Activated CD4-positive, alpha-beta T cell treated with anti-CD3 and anti-CD28 coated beads, Interleukin-2, amount 50 U/mL, for 24 hours (primary cell): Measurements from ENCODE around the gene MMRN2.

Source experiments
- DNase-seq, 2 donors: peaks; one replicate each; pipeline ENCODE4 v3.0.0-alpha.2; 2020; ENCODE audit warnings: low read depth in 1 of 2, low spot score in 1 of 2

MMRN2 gene

GRCh38 chr10:86970162-86970981, 13.0 kb upstream of the MMRN2 start:
- no peak for DNase-seq

GRCh38 chr10:86969421-86970041, 12.1 kb upstream of the MMRN2 start:
- no peak for DNase-seq

- DNase-seq = no peak
These were observed 11.6 kb upstream of the MMRN2 start for GRCh38 chr10:86968994-86969355.

GRCh38 chr10:86968271-86968993, 11.0 kb upstream of the MMRN2 start, which contains the start of gene ADIRF:
Gene ADIRF (plus strand): TSS chr10:86968482. CDS start chr10:86968545, 63 bp downstream.
- no peak for DNase-seq

GRCh38 chr10:86967481-86967941, 10.1 kb upstream of the MMRN2 start:
- no peak for DNase-seq

GRCh38 chr10:86965986-86966654, 8.7 kb upstream of the MMRN2 start:
- DNase-seq = no peak

GRCh38 chr10:86964847-86965190, 7.4 kb upstream of the MMRN2 start:
- no peak for DNase-seq

- DNase-seq = no peak
These were observed 6.8 kb upstream of the MMRN2 start for GRCh38 chr10:86964061-86964846.

- no peak for DNase-seq
These were observed 6.0 kb upstream of the MMRN2 start for GRCh38 chr10:86963341-86963919.

- DNase-seq = no peak
These were observed 5.5 kb upstream of the MMRN2 start for GRCh38 chr10:86962981-86963310.

- DNase-seq = no peak
These were observed 4.9 kb upstream of the MMRN2 start for GRCh38 chr10:86962136-86962980.

GRCh38 chr10:86961481-86962091, 4.2 kb upstream of the MMRN2 start:
- no peak for DNase-seq

GRCh38 chr10:86960863-86961434, 3.5 kb upstream of the MMRN2 start:
- DNase-seq = no peak

GRCh38 chr10:86960003-86960862, 2.8 kb upstream of the MMRN2 start:
- DNase-seq = no peak

- DNase-seq = no peak
These were observed 2.3 kb upstream of the MMRN2 start for GRCh38 chr10:86959737-86960002.

- no peak for DNase-seq
These were observed 1.7 kb upstream of the MMRN2 start for GRCh38 chr10:86958901-86959736.
